HG03060 (cell line): ENCODE results near the gene RFTN1.

Source experiments
- ATAC-seq: cut with Tn5 transposase; IDR thresholded peaks from one replicate; pipeline ENCODE4 v1.9.1; 2021; ENCODE audit warnings: low read depth, moderate number of reproducible peaks; ENCODE audit not compliant: unreplicated experiment

The RFTN1 gene

GRCh38 chr3:16385151-16385550 lies 128.3 kb downstream of the RFTN1 start:
- no peak for ATAC-seq

- ATAC-seq, result no peak
Observed at GRCh38 chr3:16383864-16384263, 129.6 kb downstream of the RFTN1 start.

- peak; percentile 59 for ATAC-seq
Observed at GRCh38 chr3:16382845-16383244, 130.7 kb downstream of the RFTN1 start.

GRCh38 chr3:16381426-16381825 lies 132.1 kb downstream of the RFTN1 start:
- no peak for ATAC-seq

GRCh38 chr3:16380421-16380820 lies 133.1 kb downstream of the RFTN1 start:
- no peak for ATAC-seq

GRCh38 chr3:16379838-16380237 lies 133.7 kb downstream of the RFTN1 start:
- ATAC-seq, result no peak

GRCh38 chr3:16378920-16379319 lies 134.6 kb downstream of the RFTN1 start:
- ATAC-seq, result peak; percentile 26

- no peak for ATAC-seq
Observed at GRCh38 chr3:16378415-16378814, 135.1 kb downstream of the RFTN1 start.

GRCh38 chr3:16377847-16378302 lies 135.6 kb downstream of the RFTN1 start:
- ATAC-seq, result no peak

GRCh38 chr3:16377196-16377595 lies 136.3 kb downstream of the RFTN1 start:
- ATAC-seq, result no peak

- ATAC-seq, result no peak
Observed at GRCh38 chr3:16375891-16376290, 137.6 kb downstream of the RFTN1 start.

- ATAC-seq, result no peak
Observed at GRCh38 chr3:16374935-16375245, 138.6 kb downstream of the RFTN1 start.

GRCh38 chr3:16374047-16374934 lies 139.2 kb downstream of the RFTN1 start:
- ATAC-seq, result no peak

- no peak for ATAC-seq
Observed at GRCh38 chr3:16373341-16373946, 140.1 kb downstream of the RFTN1 start.

GRCh38 chr3:16372362-16373292 lies 140.9 kb downstream of the RFTN1 start:
- peak; percentile 21 for ATAC-seq

GRCh38 chr3:16370872-16371740 lies 142.4 kb downstream of the RFTN1 start:
- ATAC-seq, result peak; percentile 28

GRCh38 chr3:16370503-16370871 lies 143.0 kb downstream of the RFTN1 start:
- ATAC-seq, result no peak

GRCh38 chr3:16369885-16370284 lies 143.6 kb downstream of the RFTN1 start:
- no peak for ATAC-seq

GRCh38 chr3:16369276-16369675 lies 144.2 kb downstream of the RFTN1 start:
- ATAC-seq, result no peak

- ATAC-seq, result no peak
Observed at GRCh38 chr3:16366581-16366980, 146.9 kb downstream of the RFTN1 start.
